MG63 (cell line): ENCODE measurements around the gene CD247. TPM values are rescaled to one million over a fixed set of nuclear protein-coding genes. Genes with fewer than 3 reads are reported as not detected.

Experiments used
- DNase-seq: peaks from one replicate; pipeline ENCODE4 v3.0.0-alpha.2; 2020
- H3K27me3 ChIP-seq: fragments of 250-450 bp; sonication (Bioruptor Pico); 2 replicates; pipeline ENCODE4 v1.5.1; 2020; ENCODE audit warnings: mild to moderate bottlenecking, moderate library complexity
- H3K36me3 ChIP-seq: fragments of 250-450 bp; sonication (Bioruptor Pico); 2 replicates; pipeline ENCODE4 v1.5.1; 2020; ENCODE audit warnings: mild to moderate bottlenecking, moderate library complexity
- H3K4me3 ChIP-seq: fragments of 250-450 bp; sonication (Bioruptor Pico); 2 replicates; pipeline ENCODE4 v1.5.1; 2020; ENCODE audit warnings: mild to moderate bottlenecking, moderate library complexity
- H3K9me3 ChIP-seq: fragments of 250-450 bp; sonication (Bioruptor Pico); 2 replicates; pipeline ENCODE4 v1.5.1; 2020; ENCODE audit warnings: mild to moderate bottlenecking, moderate library complexity
- total RNA-seq: library from RNA; depleted of rRNA; stranded (reverse); fragments of >200 nt; shearing (Covaris generic); gene quantifications from 2 replicates; pipeline ENCODE4 v1.2.3, GENCODE V29; 2014; ENCODE audit warnings: low replicate concordance

CD247 gene
- total RNA-seq, 1 experiment from 2014 or later = not detected

- H3K4me3 ChIP-seq = no peak overlapping the region
- H3K9me3 ChIP-seq = no peaks in the 10 kb centered on the region
- H3K27me3 ChIP-seq = no peaks in the 10 kb centered on the region
- no peak for DNase-seq
- no peaks in the 10 kb centered on the region for H3K36me3 ChIP-seq
Measured at GRCh38 chr1:167484726-167485502, 33.4 kb downstream of the CD247 start.

- DNase-seq = no peak
- no peaks in the 10 kb centered on the region for H3K9me3 ChIP-seq
- H3K36me3 ChIP-seq = no peaks in the 10 kb centered on the region
- no peaks in the 10 kb centered on the region for H3K27me3 ChIP-seq
- H3K4me3 ChIP-seq = no peak overlapping the region
Measured at GRCh38 chr1:167483790-167484189, 34.5 kb downstream of the CD247 start.

- no peak overlapping the region for H3K4me3 ChIP-seq
- no peak for DNase-seq
- 0 out of 2 replicates have a peak, but pooled peaks cover 2% of the 10 kb centered on the region for H3K27me3 ChIP-seq
- no peaks in the 10 kb centered on the region for H3K36me3 ChIP-seq
- no peaks in the 10 kb centered on the region for H3K9me3 ChIP-seq
Measured at GRCh38 chr1:167482184-167482583, 36.1 kb downstream of the CD247 start.

DNA sequence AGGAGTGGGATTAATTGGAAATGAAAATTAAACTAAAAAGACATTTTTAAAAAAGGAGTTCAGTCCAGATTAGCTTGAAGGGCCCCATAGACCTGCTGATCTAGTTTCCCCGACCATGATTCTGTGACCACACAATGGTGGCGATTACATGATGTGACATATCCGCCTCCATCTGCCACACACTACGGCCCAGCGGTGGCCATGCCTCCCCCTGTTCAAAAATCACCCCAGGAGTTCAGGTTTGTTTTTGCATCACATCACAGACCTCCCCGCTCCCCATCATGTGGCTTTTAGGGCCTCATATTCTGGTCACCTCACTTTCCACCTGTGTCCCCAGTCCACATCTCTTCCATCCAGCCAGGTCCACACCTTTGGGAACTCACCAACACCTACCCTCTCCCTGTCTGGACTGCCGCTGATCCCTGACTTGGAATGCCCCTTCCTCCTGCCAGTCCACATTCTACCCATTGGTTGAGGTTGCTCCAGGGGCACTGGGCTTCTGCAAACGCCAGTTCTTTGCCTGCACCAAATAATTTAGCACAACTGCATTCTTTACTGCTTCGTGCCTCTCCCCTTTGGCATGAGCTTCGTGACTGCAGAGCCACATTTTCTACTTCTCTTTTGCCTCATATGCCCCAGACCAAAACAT lies 38.9 kb downstream of the CD247 start:
- Histone ChIP-seq H3K4me3 (no peak overlapping the region), H3K36me3 (no peaks in the 10 kb centered on the region), H3K27me3 (0 out of 2 replicates have a peak, but pooled peaks cover 2% of the 10 kb centered on the region), H3K9me3 (no peaks in the 10 kb centered on the region)
- no peak for DNase-seq

DNA sequence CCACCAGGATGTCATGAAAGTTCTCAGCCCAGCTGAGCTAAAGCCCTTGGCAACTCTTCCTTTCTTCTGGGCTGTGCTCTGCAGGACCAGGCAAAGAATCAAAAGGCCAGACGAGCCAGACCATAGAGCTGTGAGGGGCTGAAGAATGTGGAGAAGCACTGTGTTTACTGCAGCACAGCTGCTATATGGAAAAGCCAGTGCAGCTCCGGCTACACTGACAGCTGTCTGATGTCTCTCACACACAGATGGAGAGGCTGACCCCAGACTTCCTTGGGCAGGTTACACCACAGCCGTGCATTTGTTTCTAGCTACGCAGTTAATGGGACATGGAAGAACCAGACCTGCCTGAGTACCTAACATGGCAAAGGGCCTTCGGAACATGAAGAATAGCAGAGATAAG lies 40.3 kb downstream of the CD247 start:
- Histone ChIP-seq H3K27me3 (0 out of 2 replicates have a peak, but pooled peaks cover 2% of the 10 kb centered on the region), H3K4me3 (no peak overlapping the region)
- no peak for DNase-seq

GRCh38 chr1:167476061-167476460 lies 42.3 kb downstream of the CD247 start:
- 0 out of 2 replicates have a peak, but pooled peaks cover 2% of the 10 kb centered on the region for H3K27me3 ChIP-seq
- H3K4me3 ChIP-seq = no peak overlapping the region
- DNase-seq = no peak
- H3K36me3 ChIP-seq = no peaks in the 10 kb centered on the region
- no peaks in the 10 kb centered on the region for H3K9me3 ChIP-seq

More for the DNA sequence above, 40.3 kb downstream of the CD247 start:
- no peaks in the 10 kb centered on the region for H3K9me3 ChIP-seq
- no peaks in the 10 kb centered on the region for H3K36me3 ChIP-seq

DNA sequence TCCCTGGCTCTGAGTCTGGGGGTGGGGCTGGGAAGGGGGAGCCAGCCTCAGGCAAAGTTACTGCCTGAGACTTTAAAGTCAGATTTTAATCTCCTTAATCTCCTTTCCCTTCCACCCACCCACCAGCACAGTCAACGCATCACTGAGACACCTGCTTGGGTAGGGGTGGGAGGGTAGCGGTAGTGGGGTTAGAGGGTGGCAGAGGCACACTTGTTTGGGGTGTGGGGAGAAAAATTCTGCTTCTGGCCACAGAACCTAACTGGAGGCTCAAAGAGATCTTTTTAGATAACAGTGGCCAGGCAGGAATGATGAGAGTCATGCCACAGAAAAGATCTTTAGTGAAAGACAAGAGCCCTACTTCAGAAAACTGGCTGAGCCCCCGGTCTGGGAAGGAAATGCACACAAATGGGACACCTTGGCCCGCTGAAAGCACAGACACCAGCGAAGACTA lies 44.1 kb downstream of the CD247 start:
- Histone ChIP-seq H3K4me3 (no peak overlapping the region), H3K36me3 (no peaks in the 10 kb centered on the region), H3K27me3 (0 out of 2 replicates have a peak, but pooled peaks cover 2% of the 10 kb centered on the region), H3K9me3 (no peaks in the 10 kb centered on the region)
- DNase-seq = no peak

DNA sequence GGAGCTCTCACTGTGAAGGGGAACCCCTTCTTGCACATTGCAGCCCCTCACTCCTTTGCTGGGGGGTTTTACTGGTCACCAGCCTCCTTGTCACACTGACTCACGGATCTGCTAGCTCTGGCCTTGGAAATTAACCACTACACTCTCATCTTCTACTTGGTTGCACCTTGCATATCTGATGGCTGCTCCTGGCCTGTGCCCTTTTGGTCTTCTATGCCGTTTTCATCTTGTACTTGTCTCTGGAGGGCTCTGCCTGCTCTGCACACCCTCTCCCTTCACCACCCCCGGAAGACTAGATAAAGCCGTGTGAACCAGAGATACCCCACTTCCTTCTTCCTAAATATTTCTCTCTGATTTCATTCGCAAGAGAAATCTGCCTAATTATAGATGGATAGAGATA lies 44.6 kb downstream of the CD247 start:
- Histone ChIP-seq H3K36me3 (no peaks in the 10 kb centered on the region), H3K9me3 (no peaks in the 10 kb centered on the region), H3K4me3 (no peak overlapping the region), H3K27me3 (0 out of 2 replicates have a peak, but pooled peaks cover 2% of the 10 kb centered on the region)
- DNase-seq = no peak

- DNase-seq = no peak
- Histone ChIP-seq H3K36me3 (no peaks in the 10 kb centered on the region), H3K27me3 (no peaks in the 10 kb centered on the region), H3K4me3 (no peak overlapping the region), H3K9me3 (no peaks in the 10 kb centered on the region)
Measured at GRCh38 chr1:167472752-167473521, 45.4 kb downstream of the CD247 start.

GRCh38 chr1:167471568-167471967 lies 46.8 kb downstream of the CD247 start:
- H3K27me3 ChIP-seq = no peaks in the 10 kb centered on the region
- no peaks in the 10 kb centered on the region for H3K9me3 ChIP-seq
- H3K36me3 ChIP-seq = no peaks in the 10 kb centered on the region
- no peak for DNase-seq
- H3K4me3 ChIP-seq = no peak overlapping the region

GRCh38 chr1:167469280-167469965 lies 48.9 kb downstream of the CD247 start:
- no peak overlapping the region for H3K4me3 ChIP-seq
- DNase-seq = no peak

GRCh38 chr1:167467752-167468151 lies 50.6 kb downstream of the CD247 start:
- no peaks in the 10 kb centered on the region for H3K36me3 ChIP-seq
- no peak for DNase-seq
- H3K9me3 ChIP-seq = no peaks in the 10 kb centered on the region
- H3K4me3 ChIP-seq = no peak overlapping the region
- no peaks in the 10 kb centered on the region for H3K27me3 ChIP-seq

More at GRCh38 chr1:167469280-167469965, 48.9 kb downstream of the CD247 start:
- Histone ChIP-seq H3K36me3 (no peaks in the 10 kb centered on the region), H3K27me3 (no peaks in the 10 kb centered on the region), H3K9me3 (no peaks in the 10 kb centered on the region)

DNA sequence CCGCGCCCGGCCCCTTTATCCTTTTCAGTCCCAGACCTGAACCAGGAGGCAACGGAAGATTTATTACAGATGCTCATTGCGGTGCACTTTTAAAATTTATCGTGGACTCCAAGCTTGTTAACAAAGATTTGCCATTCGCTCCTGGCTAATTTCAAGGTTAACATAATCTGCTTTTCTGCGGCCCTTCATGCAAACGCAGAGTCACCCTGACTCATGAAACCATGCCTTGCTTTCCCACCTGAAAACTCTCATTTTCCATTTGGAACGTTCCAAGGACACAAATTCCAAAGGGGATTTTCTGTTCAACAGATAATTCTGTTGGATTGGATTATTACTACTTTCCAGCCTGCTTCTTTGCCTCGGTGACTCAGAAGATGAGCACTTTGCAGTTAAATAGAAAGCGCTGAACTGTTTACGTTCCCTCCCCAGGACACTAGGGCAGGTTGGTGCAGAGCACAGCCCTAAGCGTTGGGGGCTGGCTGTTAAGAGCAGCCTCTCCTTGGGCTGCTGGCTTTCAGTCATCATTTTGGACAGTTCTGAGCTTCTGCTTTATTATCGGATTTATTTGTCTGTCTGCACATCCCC lies 51.1 kb downstream of the CD247 start:
- peak; percentile 20 for DNase-seq
- no peaks in the 10 kb centered on the region for H3K27me3 ChIP-seq
- no peaks in the 10 kb centered on the region for H3K9me3 ChIP-seq
- no peaks in the 10 kb centered on the region for H3K36me3 ChIP-seq
- H3K4me3 ChIP-seq = no peak overlapping the region

DNA sequence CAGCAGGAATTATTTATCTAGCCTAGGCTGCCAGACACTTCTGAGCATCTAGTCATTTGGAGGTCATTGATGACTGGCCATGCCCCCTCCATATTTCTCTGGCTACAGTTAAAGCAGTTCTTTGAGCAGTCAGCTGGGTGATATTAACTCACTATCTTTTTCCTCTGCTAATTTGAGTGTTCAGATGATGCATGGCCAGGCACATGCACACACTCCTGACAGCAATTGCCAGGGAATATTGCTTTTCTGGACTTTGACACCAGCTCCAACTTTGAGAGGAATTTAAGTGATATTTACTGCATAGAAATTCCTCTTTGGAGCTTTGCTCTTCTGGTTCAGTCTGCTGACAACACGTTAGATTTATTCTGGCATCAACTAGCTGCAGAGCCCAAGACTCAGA lies 52.6 kb downstream of the CD247 start:
- H3K36me3 ChIP-seq = no peaks in the 10 kb centered on the region
- no peak for DNase-seq
- H3K4me3 ChIP-seq = no peak overlapping the region
- H3K9me3 ChIP-seq = no peaks in the 10 kb centered on the region
- no peaks in the 10 kb centered on the region for H3K27me3 ChIP-seq

DNA sequence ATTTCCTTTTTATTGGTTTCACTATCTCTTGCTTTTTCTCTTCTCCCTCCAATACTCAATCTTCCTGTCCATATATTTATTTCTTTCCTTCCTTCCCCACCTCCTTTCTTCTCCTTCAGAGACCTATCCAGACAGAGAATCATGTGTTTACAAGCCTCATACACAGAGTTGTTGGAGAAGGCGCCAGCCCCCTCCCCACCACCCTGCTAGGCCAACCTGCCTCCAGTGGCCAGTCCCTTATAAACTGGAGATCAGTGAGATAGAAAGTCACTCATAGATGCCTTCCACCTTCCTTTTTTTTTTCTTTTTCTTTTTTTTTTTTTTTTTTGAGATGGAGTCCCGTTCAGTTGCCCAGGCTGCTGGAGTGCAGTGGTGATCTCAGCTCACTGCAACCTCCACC lies 53.3 kb downstream of the CD247 start:
- no peak for DNase-seq
- H3K27me3 ChIP-seq = no peaks in the 10 kb centered on the region
- H3K9me3 ChIP-seq = no peaks in the 10 kb centered on the region
- H3K4me3 ChIP-seq = no peak overlapping the region
- no peaks in the 10 kb centered on the region for H3K36me3 ChIP-seq

DNA sequence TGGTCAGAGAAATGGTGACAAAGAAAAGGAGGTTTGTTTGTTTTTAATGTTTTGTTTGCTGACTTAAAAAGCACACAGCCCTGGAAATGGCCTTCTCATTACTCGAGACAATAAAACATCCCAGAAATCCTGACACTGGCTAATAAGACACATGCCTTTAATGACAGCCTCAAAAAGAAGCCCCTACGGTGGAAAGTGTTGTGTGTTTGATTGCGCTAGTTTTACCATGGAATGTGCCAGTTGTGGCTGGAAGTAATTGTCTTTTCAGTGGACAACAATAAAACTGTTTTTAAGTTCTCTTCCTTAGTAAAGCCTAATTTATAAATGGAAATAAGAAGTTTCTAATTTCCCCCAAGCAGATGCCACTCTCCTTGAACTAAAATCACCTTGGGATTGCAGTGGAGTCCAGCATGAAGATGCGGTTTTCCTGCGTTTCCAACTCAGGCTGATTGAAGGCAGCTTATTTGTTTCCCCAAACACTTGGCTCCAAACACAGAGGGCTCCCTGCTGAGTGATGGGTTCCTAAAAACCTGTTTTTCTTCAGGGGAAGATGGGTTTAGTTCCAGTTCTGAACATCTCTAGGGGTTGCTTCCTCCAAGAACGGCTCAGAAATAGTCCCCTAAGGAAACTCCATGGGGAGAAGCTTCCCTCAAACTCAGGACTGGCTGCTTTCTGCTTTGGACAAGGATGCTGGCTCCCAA lies 54.3 kb downstream of the CD247 start:
- no peak for DNase-seq
- Histone ChIP-seq H3K9me3 (no peaks in the 10 kb centered on the region), H3K36me3 (no peaks in the 10 kb centered on the region), H3K27me3 (no peaks in the 10 kb centered on the region), H3K4me3 (no peak overlapping the region)
